Measurements from ENCODE around the gene VLDLR.

GRCh38 chr9:2595973-2596372 is 25.6 kb upstream of the VLDLR start:
- no peak for TF ChIP-seq CTCF (IDR thresholded peaks at IDR 0.05)
- TF ChIP-seq POLR2A (IDR thresholded peaks at IDR 0.05), result no peak
